Neutrophil (primary cell): Measurements from ENCODE around the gene ACOXL.

Source experiments
- H3K27ac ChIP-seq: fragments of 200-600 bp; sonication (generic); 2 replicates; pipeline ENCODE4 v1.5.1; 2016; ENCODE audit warnings: mild to moderate bottlenecking, moderate library complexity
- H3K27me3 ChIP-seq: fragments of 200-600 bp; sonication (generic); 2 replicates; pipeline ENCODE4 v1.6.0; 2016; ENCODE audit warnings: mild to moderate bottlenecking
- H3K36me3 ChIP-seq: fragments of 200-600 bp; sonication (generic); 2 replicates; pipeline ENCODE4 v1.5.1; 2017
- H3K4me1 ChIP-seq, 2 experiments: fragments of 200-600 bp in 1 of 2; sonication (generic) in 1 of 2; 1 replicate in 1 of 2; 2 replicates in 1 of 2; pipeline versions ENCODE4 v1.5.1 to v1.6.1; 2013 to 2016; ENCODE audit warnings: low read depth in 1 of 2, low read length in 1 of 2, mild to moderate bottlenecking in 1 of 2, moderate library complexity in 1 of 2; ENCODE audit not compliant: control insufficient read depth in 1 of 2, insufficient read depth in 1 of 2
- H3K4me3 ChIP-seq, 2 experiments: fragments of 200-600 bp in 1 of 2; sonication (generic) in 1 of 2; 1 replicate in 1 of 2; 2 replicates in 1 of 2; pipeline ENCODE4 v1.5.1; 2013 to 2016; ENCODE audit warnings: low read depth in 1 of 2, low read length in 1 of 2, mild to moderate bottlenecking in 1 of 2, moderate library complexity in 1 of 2
- H3K9me3 ChIP-seq: fragments of 200-600 bp; sonication (generic); 2 replicates; pipeline ENCODE4 v1.5.1; 2016
- CTCF ChIP-seq: fragments of 200-600 bp; sonication (generic); IDR thresholded peaks from 2 replicates; pipeline ENCODE4 v1.5.1; 2016; ENCODE audit warnings: antibody characterized with exemption

Gene ACOXL

GRCh38 chr2:110873056-110873502 is 140.7 kb downstream of the ACOXL start:
- H3K4me1 ChIP-seq, result peaks cover 6 to 9% of the 10 kb centered on the region in 2 experiments
- no peak overlapping the region for H3K4me3 ChIP-seq
- no peak overlapping the region for H3K27ac ChIP-seq
- H3K9me3 ChIP-seq, result no peaks in the 10 kb centered on the region
- H3K36me3 ChIP-seq, result no peaks in the 10 kb centered on the region
- TF ChIP-seq CTCF, result no peak
- H3K27me3 ChIP-seq, result peaks cover 8% of the 10 kb centered on the region

GRCh38 chr2:110873597-110874452 is 141.5 kb downstream of the ACOXL start:
- H3K9me3 ChIP-seq, result no peaks in the 10 kb centered on the region
- no peak overlapping the region for H3K4me3 ChIP-seq
- H3K4me1 ChIP-seq, result peaks cover 6 to 9% of the 10 kb centered on the region in 2 experiments
- H3K36me3 ChIP-seq, result no peaks in the 10 kb centered on the region
- peaks cover 8% of the 10 kb centered on the region for H3K27me3 ChIP-seq
- no peak overlapping the region for H3K27ac ChIP-seq
- no peak for TF ChIP-seq CTCF

DNA sequence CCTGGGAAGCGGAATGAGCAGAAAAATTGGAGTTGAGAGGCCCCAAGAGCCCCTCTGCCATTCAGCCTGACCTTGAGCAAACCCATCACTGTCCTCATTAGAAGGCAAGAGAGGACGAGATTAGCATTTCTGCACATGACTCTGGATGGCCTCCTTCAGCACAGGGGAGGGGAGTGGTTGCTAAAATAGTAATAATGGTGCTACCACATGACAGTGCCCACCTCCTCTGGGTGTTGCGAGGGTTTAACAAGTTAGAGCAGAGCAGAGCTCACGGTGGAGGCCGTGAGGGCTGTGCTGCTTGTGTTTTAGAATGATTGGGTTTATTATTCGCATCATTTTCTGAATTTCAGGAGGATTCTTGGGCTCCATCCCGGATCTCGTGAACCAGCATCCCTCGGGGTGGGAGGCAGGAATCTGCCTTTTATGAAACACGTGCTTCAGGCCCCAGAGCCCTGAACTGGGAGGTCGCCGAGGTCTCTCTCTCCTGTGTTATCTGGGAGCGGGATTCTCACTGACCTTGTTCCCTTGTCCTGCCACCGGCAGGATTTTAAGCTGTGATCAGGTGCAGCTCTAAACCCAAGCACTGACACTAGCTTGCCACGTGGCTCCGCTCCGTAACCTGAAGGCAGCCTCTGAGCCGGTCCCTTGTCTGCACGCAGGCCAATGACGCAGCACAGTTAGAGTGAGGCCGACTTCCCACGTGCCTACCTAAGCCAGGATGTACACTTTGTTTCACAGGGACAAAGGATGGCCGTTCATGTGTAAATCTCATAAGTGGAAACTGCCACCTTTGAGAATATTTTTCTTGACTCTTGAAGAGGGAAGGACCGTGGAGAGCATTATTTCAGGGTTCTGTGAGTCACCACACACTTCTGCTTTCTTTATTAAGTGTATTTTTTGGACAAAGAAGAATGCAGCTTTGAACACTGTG is 142.3 kb downstream of the ACOXL start:
- Histone ChIP-seq H3K4me3 (no peak overlapping the region), H3K4me1 (peaks cover 6 to 9% of the 10 kb centered on the region in 2 experiments), H3K9me3 (no peaks in the 10 kb centered on the region), H3K36me3 (no peaks in the 10 kb centered on the region), H3K27ac (no peak overlapping the region), H3K27me3 (peaks cover 8% of the 10 kb centered on the region)
- TF ChIP-seq CTCF, result no peak

- TF ChIP-seq CTCF, result no peak
- no peaks in the 10 kb centered on the region for H3K9me3 ChIP-seq
- H3K4me1 ChIP-seq, result peaks cover 6 to 9% of the 10 kb centered on the region in 2 experiments
- no peaks in the 10 kb centered on the region for H3K36me3 ChIP-seq
- no peak overlapping the region for H3K27ac ChIP-seq
- no peak overlapping the region for H3K4me3 ChIP-seq
- peaks cover 8% of the 10 kb centered on the region for H3K27me3 ChIP-seq
These were observed 143.0 kb downstream of the ACOXL start for GRCh38 chr2:110875384-110875725.

DNA sequence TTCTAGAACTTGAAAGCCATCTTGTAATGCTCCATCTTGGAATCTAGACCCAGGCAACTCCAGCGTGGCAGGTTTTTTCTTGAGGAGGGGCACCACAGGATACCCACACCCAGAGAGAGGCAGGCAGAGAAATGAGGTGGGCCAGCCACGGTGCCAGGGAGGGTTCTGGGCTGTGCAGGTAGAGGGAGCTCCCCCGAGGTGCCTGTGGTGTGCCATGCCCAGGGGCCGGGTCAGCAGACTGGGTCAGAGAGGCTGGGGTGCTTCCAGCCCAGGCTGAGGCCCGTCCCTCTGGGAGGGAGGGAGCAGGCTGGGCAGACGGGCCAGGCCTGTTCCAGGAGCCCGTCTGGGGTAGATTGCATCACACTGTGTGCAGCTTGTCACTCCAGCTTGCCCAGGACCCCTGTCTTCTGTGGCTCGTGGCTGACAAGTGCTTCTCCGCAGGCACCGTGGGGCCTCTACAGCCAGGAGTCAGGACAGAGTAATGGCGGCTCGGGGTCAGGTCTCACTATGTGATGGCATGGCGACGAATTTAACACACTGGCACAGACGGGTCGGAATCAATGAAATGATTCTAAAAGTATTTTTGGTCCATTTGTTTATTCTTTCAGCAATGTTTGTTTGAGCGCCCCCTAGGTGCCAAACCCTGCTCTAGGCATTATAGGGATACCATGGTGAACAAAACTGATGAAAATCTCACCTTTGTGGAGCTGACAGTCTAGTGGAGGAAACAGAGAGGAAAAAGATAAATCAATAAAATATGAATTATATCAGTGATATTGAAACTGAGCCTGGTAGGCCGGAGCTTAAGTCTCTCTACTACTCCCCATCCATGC is 144.0 kb downstream of the ACOXL start:
- peaks cover 8% of the 10 kb centered on the region for H3K27me3 ChIP-seq

More for the DNA sequence above, 144.0 kb downstream of the ACOXL start:
- Histone ChIP-seq H3K9me3 (no peaks in the 10 kb centered on the region), H3K27ac (no peak overlapping the region), H3K4me3 (no peak overlapping the region), H3K4me1 (peaks cover 6 to 9% of the 10 kb centered on the region in 2 experiments), H3K36me3 (no peaks in the 10 kb centered on the region)
- no peak for TF ChIP-seq CTCF
